ENCODE measurements around the gene TMTC1.

Gene TMTC1

DNA sequence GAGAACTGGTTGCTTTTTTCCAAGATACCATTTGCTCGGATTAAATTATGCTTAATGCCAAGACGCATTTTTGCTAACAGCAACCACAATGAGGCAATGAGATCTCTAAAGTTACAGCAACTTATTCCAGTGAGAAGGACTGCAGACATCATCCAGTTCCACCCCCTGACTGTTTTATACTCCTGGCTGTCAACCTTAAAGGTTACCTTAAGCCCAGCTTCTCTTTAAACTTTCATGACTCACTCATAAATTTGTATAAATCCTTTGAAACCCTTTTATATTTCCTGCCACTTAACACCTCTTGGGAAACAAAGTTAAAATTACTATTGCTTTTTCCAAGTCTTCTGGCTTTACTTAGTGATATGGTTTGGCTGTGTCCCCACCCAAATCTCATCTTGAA is 80.2 kb downstream of the TMTC1 start:
- no peak overlapping the region for H3K4me3 ChIP-seq (ENCODE audit: low read length)
- TF ChIP-seq, protein P1, sequence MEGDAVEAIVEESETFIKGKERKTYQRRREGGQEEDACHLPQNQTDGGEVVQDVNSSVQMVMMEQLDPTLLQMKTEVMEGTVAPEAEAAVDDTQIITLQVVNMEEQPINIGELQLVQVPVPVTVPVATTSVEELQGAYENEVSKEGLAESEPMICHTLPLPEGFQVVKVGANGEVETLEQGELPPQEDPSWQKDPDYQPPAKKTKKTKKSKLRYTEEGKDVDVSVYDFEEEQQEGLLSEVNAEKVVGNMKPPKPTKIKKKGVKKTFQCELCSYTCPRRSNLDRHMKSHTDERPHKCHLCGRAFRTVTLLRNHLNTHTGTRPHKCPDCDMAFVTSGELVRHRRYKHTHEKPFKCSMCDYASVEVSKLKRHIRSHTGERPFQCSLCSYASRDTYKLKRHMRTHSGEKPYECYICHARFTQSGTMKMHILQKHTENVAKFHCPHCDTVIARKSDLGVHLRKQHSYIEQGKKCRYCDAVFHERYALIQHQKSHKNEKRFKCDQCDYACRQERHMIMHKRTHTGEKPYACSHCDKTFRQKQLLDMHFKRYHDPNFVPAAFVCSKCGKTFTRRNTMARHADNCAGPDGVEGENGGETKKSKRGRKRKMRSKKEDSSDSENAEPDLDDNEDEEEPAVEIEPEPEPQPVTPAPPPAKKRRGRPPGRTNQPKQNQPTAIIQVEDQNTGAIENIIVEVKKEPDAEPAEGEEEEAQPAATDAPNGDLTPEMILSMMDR (conservative IDR thresholded peaks at IDR 0.05; ENCODE audit: low read length): no peak
- no peak for DNase-seq (ENCODE audit: low read depth)

DNA sequence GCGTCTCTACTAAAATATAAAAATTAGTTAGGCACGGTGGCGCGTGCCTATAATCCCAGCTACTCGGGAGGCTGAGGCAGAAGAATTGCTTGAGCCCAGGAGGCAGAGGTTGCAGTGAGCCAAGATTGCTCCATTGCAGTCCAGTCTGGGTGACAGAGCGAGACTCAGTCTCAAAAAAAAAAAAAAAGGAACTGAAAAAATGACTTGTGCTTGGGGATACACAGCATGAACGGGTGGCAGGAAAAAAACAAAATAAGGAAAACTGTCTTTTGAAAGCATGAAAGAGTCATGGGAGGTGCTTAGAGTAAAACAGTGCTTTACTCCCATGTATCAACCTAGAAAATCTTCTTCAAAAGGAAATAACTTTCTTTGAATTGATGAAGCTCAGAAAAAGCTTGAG is 80.8 kb downstream of the TMTC1 start:
- no peak overlapping the region for H3K4me3 ChIP-seq (ENCODE audit: low read length)
- TF ChIP-seq, protein P1 (conservative IDR thresholded peaks at IDR 0.05; ENCODE audit: low read length): no peak
- DNase-seq (ENCODE audit: low read depth): no peak

DNA sequence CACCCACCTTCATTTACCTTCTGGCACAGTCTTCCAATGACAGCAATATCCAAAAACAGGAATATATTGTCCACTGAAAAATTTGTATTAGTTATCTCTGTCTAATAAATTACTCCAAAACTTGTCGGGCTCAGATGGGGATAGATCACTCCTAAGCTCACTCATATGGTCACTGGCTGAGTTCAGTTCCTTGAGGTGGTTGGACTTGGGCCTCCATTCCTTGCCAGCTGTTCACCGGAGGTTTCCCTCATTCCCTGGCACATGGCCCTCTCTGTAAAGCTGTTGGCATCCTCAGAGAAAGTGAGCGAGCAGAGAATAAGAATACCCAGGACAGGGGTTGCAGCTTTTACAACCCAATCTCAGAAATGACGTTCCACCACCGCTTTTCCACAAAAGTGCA is 81.5 kb downstream of the TMTC1 start:
- TF ChIP-seq, protein P1 (conservative IDR thresholded peaks at IDR 0.05; ENCODE audit: low read length): no peak
- no peak for DNase-seq (ENCODE audit: low read depth)
- no peak overlapping the region for H3K4me3 ChIP-seq (ENCODE audit: low read length)

DNA sequence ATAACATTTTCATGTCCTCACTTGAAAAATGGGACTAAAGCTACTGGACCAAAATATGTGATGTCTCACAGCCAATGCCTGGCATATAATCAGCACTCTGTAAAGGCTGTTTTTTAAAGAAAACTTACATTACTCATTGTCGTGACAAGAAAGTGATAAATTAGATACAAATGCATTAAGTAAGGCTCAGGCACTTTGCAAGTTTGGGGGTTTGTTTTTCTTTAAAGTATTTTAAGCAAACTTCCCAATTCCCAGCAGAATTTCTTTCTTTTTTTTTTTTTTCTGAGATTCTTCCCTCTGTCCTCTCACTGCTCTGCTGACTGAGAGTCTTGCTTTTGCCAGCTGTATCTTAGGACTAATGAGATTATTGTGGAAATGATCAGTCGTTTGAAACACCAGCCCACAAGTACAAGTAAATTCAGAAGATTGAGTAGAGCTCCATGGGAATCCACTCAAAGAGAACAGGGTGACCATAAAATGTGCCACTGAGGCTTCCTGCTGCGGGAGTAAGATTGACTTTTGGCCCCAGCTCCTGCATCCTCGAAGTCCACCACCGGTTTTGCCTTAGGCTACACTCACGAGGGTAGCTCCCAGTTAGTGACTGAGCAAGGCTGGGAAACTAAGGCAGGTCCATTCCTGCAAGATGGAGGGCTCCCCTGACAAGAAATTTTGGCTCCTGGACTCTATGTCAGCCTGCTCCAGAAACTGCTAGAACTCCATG is 82.8 kb downstream of the TMTC1 start:
- TF ChIP-seq, protein P1 (conservative IDR thresholded peaks at IDR 0.05; ENCODE audit: low read length): no peak
- no peak for DNase-seq (ENCODE audit: low read depth)
- no peak overlapping the region for H3K4me3 ChIP-seq (ENCODE audit: low read length)

DNA sequence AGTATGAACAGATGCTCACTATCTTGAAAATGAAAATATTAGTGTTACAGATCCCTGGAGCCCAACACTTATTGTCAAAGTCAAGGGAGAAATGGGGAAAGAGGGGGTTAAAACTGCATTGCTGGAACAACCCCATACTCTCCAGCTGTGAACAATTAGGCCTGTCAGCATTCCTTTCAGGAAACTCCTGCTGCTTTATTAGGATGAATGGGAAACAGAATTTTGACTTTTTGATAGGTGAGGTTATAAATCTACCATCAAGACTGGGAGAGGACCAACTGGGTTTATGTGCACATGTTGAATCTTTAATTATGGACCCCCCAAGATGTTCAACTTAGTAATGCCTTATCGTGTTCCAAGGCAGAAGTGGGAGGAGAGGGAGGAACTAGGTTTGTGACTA is 85.0 kb downstream of the TMTC1 start:
- TF ChIP-seq, protein P1 (conservative IDR thresholded peaks at IDR 0.05; ENCODE audit: low read length): no peak
- DNase-seq (ENCODE audit: low read depth): no peak
- no peak overlapping the region for H3K4me3 ChIP-seq (ENCODE audit: low read length)

DNA sequence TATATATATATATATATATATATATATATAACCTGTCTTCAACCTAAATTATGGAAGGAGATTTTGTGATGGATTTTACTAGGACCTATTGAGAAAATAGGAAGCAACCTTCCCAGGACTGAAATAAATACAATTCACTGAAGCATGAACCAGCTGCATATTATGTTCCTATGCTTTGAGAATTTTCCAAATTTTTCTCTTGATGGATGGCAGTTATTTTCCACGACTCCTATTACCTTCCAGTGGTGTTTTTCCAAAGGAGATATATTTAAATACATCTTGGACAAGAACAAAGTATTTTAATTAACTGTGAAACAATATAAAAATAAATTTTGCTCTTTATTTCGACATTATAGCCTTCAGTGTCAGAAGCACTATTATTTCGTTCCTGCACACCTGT is 87.9 kb downstream of the TMTC1 start:
- TF ChIP-seq, protein P1 (conservative IDR thresholded peaks at IDR 0.05; ENCODE audit: low read length): no peak
- DNase-seq (ENCODE audit: low read depth): no peak
- H3K4me3 ChIP-seq (ENCODE audit: low read length): no peak overlapping the region

DNA sequence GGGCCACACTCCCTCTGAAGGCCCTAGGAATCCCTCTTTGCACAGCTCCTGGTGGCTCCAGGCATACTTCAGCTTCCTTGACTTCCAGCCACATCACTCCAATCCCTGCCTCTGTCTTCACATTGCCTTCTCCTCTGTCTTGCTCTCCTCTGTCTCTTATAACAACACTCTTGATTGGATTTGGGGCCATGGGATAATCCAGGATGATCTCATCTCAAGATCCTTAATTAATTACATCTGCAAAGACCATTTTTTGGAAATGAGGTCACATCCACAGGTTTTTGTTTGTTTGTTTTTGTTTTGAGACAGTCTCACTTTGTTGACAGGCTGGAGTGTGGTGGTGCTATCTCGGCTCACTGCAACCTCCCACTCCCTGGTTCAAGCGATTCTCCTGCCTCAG is 88.7 kb downstream of the TMTC1 start:
- H3K4me3 ChIP-seq (ENCODE audit: low read length): no peak overlapping the region
- TF ChIP-seq, protein P1 (conservative IDR thresholded peaks at IDR 0.05; ENCODE audit: low read length): no peak
- no peak for DNase-seq (ENCODE audit: low read depth)

Data from AG10803 (cell line).